Daoy (cell line): Measurements from ENCODE around the gene SUGCT. TPM values are rescaled to one million over a fixed set of nuclear protein-coding genes. Genes with fewer than 3 reads are reported as not detected.
"Not testable (repeated sequence)": the region's sequence is repeated elsewhere in the genome, so short reads cannot be mapped to it uniquely, and the experiment has no call there.

ENCODE experiments used
- DNase-seq: peaks from one replicate; pipeline ENCODE4 v3.0.0-alpha.2; 2015; ENCODE audit warnings: low read depth
- total RNA-seq: library from RNA; depleted of rRNA; stranded (reverse); fragments of >200 nt; shearing (Covaris generic); gene quantifications from 2 replicates; pipeline ENCODE4 v1.2.3, GENCODE V29; 2014

Gene SUGCT
- total RNA-seq, 1 experiment from 2014 or later: 11.8 TPM

- no peak for DNase-seq
Measured at GRCh38 chr7:40138973-40139372, 4.2 kb downstream of the SUGCT start.

- not testable (repeated sequence) for DNase-seq
Measured at GRCh38 chr7:40139891-40140290, 5.1 kb downstream of the SUGCT start.

GRCh38 chr7:40141916-40142315 lies 7.1 kb downstream of the SUGCT start:
- DNase-seq: not testable (repeated sequence)

GRCh38 chr7:40145596-40146130 lies 10.9 kb downstream of the SUGCT start:
- DNase-seq: not testable (repeated sequence)

- peak; percentile 39 for DNase-seq
Measured at GRCh38 chr7:40147371-40148246, 12.8 kb downstream of the SUGCT start.

- not testable (repeated sequence) for DNase-seq
Measured at GRCh38 chr7:40148247-40148580, 13.4 kb downstream of the SUGCT start.

GRCh38 chr7:40148671-40149070 lies 13.9 kb downstream of the SUGCT start:
- DNase-seq: no peak

- no peak for DNase-seq
Measured at GRCh38 chr7:40151504-40151903, 16.7 kb downstream of the SUGCT start.

GRCh38 chr7:40156988-40157387 lies 22.2 kb downstream of the SUGCT start:
- no peak for DNase-seq

GRCh38 chr7:40162516-40162915 lies 27.7 kb downstream of the SUGCT start:
- no peak for DNase-seq

GRCh38 chr7:40165216-40165615 lies 30.4 kb downstream of the SUGCT start:
- no peak for DNase-seq

- no peak for DNase-seq
Measured at GRCh38 chr7:40167291-40167690, 32.5 kb downstream of the SUGCT start.

GRCh38 chr7:40168266-40168665 lies 33.5 kb downstream of the SUGCT start:
- not testable (repeated sequence) for DNase-seq

GRCh38 chr7:40173121-40173520 lies 38.3 kb downstream of the SUGCT start:
- not testable (repeated sequence) for DNase-seq

- DNase-seq: not testable (repeated sequence)
Measured at GRCh38 chr7:40175256-40175655, 40.5 kb downstream of the SUGCT start.

GRCh38 chr7:40175725-40176510 lies 41.1 kb downstream of the SUGCT start:
- peak; percentile 31 for DNase-seq

GRCh38 chr7:40177071-40177470 lies 42.3 kb downstream of the SUGCT start:
- no peak for DNase-seq

- DNase-seq: no peak
Measured at GRCh38 chr7:40182452-40182851, 47.6 kb downstream of the SUGCT start.

- DNase-seq: no peak
Measured at GRCh38 chr7:40186586-40186985, 51.8 kb downstream of the SUGCT start.

GRCh38 chr7:40192036-40192435 lies 57.2 kb downstream of the SUGCT start:
- no peak for DNase-seq

GRCh38 chr7:40194745-40195144 lies 59.9 kb downstream of the SUGCT start:
- no peak for DNase-seq

- no peak for DNase-seq
Measured at GRCh38 chr7:40197527-40197926, 62.7 kb downstream of the SUGCT start.
